COR-L47 (cell line): ENCODE results near the gene ARHGAP18.

Source experiments
- DNase-seq: peaks from one replicate; lab custom pipeline; 2025; lab: John Stamatoyannopoulos, UW

ARHGAP18 gene

GRCh38 chr6:129719692-129720091 lies 9.7 kb upstream of the ARHGAP18 start:
- no peak for DNase-seq

- DNase-seq, result no peak
Observed at GRCh38 chr6:129717277-129717676, 7.3 kb upstream of the ARHGAP18 start.

GRCh38 chr6:129713806-129714333 lies 3.9 kb upstream of the ARHGAP18 start:
- DNase-seq, result no peak

GRCh38 chr6:129711271-129711631 lies 1.3 kb upstream of the ARHGAP18 start:
- DNase-seq, result no peak

- no peak for DNase-seq
Observed at GRCh38 chr6:129710450-129711270, 683 bp upstream of the ARHGAP18 start.

GRCh38 chr6:129709196-129709768 lies 695 bp downstream of the ARHGAP18 start:
- DNase-seq, result no peak

- no peak for DNase-seq
Observed at GRCh38 chr6:129708496-129709195, 1.3 kb downstream of the ARHGAP18 start.

GRCh38 chr6:129707882-129708495 lies 2.0 kb downstream of the ARHGAP18 start:
- DNase-seq, result no peak

GRCh38 chr6:129707028-129707427 lies 2.9 kb downstream of the ARHGAP18 start:
- DNase-seq, result no peak

- no peak for DNase-seq
Observed at GRCh38 chr6:129705212-129705611, 4.8 kb downstream of the ARHGAP18 start.

- DNase-seq, result no peak
Observed at GRCh38 chr6:129704708-129705107, 5.3 kb downstream of the ARHGAP18 start.

GRCh38 chr6:129701721-129702455 lies 8.1 kb downstream of the ARHGAP18 start:
- no peak for DNase-seq

- no peak for DNase-seq
Observed at GRCh38 chr6:129700666-129701065, 9.3 kb downstream of the ARHGAP18 start.

- DNase-seq, result no peak
Observed at GRCh38 chr6:129699659-129700058, 10.3 kb downstream of the ARHGAP18 start.

- no peak for DNase-seq
Observed at GRCh38 chr6:129698430-129698829, 11.5 kb downstream of the ARHGAP18 start.

GRCh38 chr6:129697788-129698187 lies 12.2 kb downstream of the ARHGAP18 start:
- no peak for DNase-seq

GRCh38 chr6:129696843-129697242 lies 13.1 kb downstream of the ARHGAP18 start:
- DNase-seq, result no peak

GRCh38 chr6:129696028-129696418 lies 14.0 kb downstream of the ARHGAP18 start:
- DNase-seq, result no peak

GRCh38 chr6:129695373-129696027 lies 14.5 kb downstream of the ARHGAP18 start:
- DNase-seq, result no peak

- no peak for DNase-seq
Observed at GRCh38 chr6:129694036-129694435, 15.9 kb downstream of the ARHGAP18 start.

- no peak for DNase-seq
Observed at GRCh38 chr6:129692467-129692866, 17.5 kb downstream of the ARHGAP18 start.
